ENCODE results near the gene COL5A2.
A peak's percentile ranks its signal among the peaks of the same experiment; 100 is the strongest.

COL5A2 gene

DNA sequence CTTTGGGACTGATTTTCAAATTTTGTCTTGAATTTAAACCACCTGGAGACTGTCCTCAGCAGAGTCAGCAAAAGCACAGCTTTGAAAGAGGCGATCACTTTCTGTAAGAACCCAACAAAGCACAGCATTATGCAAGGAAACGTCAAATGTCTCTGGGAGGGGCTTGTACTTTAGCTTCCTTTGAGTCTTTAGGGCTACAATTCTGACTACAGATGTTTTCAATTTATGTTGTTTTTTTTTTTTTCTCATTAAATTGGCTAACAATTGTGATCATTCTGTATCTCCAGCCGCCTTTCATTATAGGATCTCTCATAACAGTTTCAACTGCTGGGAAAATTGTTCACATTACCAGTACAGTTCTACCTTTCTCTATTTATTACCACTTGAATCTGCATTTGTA lies 157.1 kb downstream of the COL5A2 start:
- TF ChIP-seq, protein P1, sequence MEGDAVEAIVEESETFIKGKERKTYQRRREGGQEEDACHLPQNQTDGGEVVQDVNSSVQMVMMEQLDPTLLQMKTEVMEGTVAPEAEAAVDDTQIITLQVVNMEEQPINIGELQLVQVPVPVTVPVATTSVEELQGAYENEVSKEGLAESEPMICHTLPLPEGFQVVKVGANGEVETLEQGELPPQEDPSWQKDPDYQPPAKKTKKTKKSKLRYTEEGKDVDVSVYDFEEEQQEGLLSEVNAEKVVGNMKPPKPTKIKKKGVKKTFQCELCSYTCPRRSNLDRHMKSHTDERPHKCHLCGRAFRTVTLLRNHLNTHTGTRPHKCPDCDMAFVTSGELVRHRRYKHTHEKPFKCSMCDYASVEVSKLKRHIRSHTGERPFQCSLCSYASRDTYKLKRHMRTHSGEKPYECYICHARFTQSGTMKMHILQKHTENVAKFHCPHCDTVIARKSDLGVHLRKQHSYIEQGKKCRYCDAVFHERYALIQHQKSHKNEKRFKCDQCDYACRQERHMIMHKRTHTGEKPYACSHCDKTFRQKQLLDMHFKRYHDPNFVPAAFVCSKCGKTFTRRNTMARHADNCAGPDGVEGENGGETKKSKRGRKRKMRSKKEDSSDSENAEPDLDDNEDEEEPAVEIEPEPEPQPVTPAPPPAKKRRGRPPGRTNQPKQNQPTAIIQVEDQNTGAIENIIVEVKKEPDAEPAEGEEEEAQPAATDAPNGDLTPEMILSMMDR (IDR thresholded peaks at IDR 0.05; ENCODE audit: low read depth, low read length, missing control alignments), result no peak
- H3K4me3 ChIP-seq (replicated peaks; ENCODE audit: low read depth, low read length), result no peak overlapping the region
- peak; percentile 86 for DNase-seq (ENCODE audit: extremely low read depth, low read depth)

DNA sequence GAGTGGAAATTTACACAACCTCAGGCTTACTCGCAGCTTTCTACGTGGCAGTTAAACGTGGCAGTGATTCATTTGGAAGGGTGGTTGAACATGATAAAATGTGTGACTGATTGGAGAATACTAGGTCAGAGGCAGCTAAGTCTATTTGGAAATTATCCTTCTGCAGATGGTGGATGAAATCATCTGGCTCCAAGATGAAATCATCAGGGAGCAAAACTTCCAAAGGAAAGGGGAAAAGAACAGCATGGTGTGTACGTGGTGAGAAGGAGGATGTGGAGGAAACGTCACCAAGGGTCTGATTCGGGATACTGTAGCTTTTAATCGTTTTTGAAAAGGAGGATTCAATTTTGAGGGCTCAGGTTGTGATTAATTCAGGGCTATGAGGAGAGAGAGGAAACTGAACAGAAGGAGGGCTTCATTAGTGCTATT lies 157.5 kb downstream of the COL5A2 start:
- peak; percentile 78 for DNase-seq (ENCODE audit: extremely low read depth, low read depth)
- no peak overlapping the region for H3K4me3 ChIP-seq (replicated peaks; ENCODE audit: low read depth, low read length)
- TF ChIP-seq, protein P1 (IDR thresholded peaks at IDR 0.05; ENCODE audit: low read depth, low read length, missing control alignments), result no peak

GRCh38 chr2:189020179-189020578 lies 159.4 kb downstream of the COL5A2 start:
- no peak for DNase-seq (ENCODE audit: extremely low read depth, low read depth)
- H3K4me3 ChIP-seq (replicated peaks; ENCODE audit: low read depth, low read length), result no peak overlapping the region
- TF ChIP-seq, protein P1 (IDR thresholded peaks at IDR 0.05; ENCODE audit: low read depth, low read length, missing control alignments), result no peak

GRCh38 chr2:189018631-189019030 lies 160.9 kb downstream of the COL5A2 start:
- TF ChIP-seq, protein P1 (IDR thresholded peaks at IDR 0.05; ENCODE audit: low read depth, low read length, missing control alignments), result no peak
- DNase-seq (ENCODE audit: extremely low read depth, low read depth), result no peak
- H3K4me3 ChIP-seq (replicated peaks; ENCODE audit: low read depth, low read length), result no peak overlapping the region

- TF ChIP-seq, protein P1 (IDR thresholded peaks at IDR 0.05; ENCODE audit: low read depth, low read length, missing control alignments), result no peak
- H3K4me3 ChIP-seq (replicated peaks; ENCODE audit: low read depth, low read length), result no peak overlapping the region
- no peak for DNase-seq (ENCODE audit: extremely low read depth, low read depth)
These were observed 163.2 kb downstream of the COL5A2 start for GRCh38 chr2:189016311-189016861.

DNA sequence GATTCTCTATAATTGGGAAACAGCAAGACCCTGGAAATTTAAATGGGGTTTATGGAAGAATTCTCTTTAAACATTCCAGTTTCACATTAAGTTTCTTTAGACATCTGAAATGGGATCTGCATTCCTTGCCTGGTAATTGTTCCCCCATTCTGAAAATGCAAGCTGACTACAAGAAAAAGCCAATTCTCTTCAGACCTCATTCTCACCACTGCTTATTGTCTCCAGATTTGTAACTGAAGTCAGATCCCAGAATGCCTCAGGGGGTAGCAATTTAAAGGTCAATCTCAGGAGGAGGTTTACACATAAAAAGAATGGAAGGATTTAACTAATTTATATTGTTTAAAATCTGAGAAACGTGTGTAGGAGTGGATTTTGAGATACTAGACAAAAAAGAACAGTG lies 164.2 kb downstream of the COL5A2 start:
- no peak for DNase-seq (ENCODE audit: extremely low read depth, low read depth)
- H3K4me3 ChIP-seq (replicated peaks; ENCODE audit: low read depth, low read length), result no peak overlapping the region
- TF ChIP-seq, protein P1 (IDR thresholded peaks at IDR 0.05; ENCODE audit: low read depth, low read length, missing control alignments), result no peak

Measured in HFF-Myc (cell line).